H1 (cell line): Measurements from ENCODE around the gene QPCT.

ENCODE experiments used
- ATF3 ChIP-seq: IDR thresholded peaks from 2 replicates; pipeline ENCODE4 v1.6.1; 2011; ENCODE audit warnings: low read depth, mild to moderate bottlenecking, low read length; ENCODE audit not compliant: insufficient read depth
- NRF1 ChIP-seq: IDR thresholded peaks from 2 replicates; pipeline ENCODE4 v1.6.1; 2011; ENCODE audit warnings: mild to moderate bottlenecking, low read depth, low read length, improper control_type of control experiment
- POLR2A ChIP-seq, 2 experiments: IDR thresholded peaks; 1 replicate in 1 of 2; 2 replicates in 1 of 2; pipeline ENCODE4 v1.6.1; 2011; ENCODE audit warnings: low read depth in 2 of 2, low read length in 2 of 2, mild to moderate bottlenecking in 2 of 2; ENCODE audit errors: control extremely low read depth in 1 of 2
- ZNF274 ChIP-seq: IDR thresholded peaks from 2 replicates; pipeline ENCODE4 v1.7.0; 2012; ENCODE audit warnings: low read length, borderline replicate concordance; ENCODE audit errors: extremely low read depth

DNA sequence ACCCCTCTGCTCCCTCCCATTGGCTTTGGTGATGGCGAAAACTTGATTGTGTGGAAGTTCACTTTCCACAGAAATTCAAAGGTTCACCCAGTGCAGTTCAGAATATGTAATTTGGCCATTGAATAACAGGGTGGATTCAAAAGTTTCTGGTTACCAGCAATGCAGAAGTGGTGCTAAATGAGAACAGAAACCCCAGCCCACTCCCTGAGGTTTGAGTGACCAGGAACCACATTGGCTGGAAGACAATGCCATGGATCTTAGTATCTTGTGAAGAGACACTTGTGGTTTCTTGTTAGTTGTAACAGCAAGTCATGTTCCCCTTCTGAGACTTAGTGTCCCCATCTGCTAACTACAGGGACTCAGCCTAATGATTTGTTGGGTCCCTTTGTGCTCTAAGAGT is 49.8 kb downstream of the QPCT start:
- TF ChIP-seq POLR2A (IDR thresholded peaks at IDR 0.05; ENCODE audit: control extremely low read depth in 1 of 2, low read depth in 2 of 2, low read length in 2 of 2) (no peak), NRF1 (no peak), ZNF274 (no peak), ATF3 (no peak)
